Jurkat, Clone E6-1 (cell line): Measurements from ENCODE around the gene DCBLD2.
"Not testable (repeated sequence)": the region's sequence is repeated elsewhere in the genome, so short reads cannot be mapped to it uniquely, and the experiment has no call there.

Experiments
- DNase-seq: peaks from one replicate; pipeline ENCODE4 v3.0.0-alpha.2; 2011; ENCODE audit warnings: low read depth, low spot score
- H3K4me3 ChIP-seq: 2 replicates; pipeline ENCODE4 v1.5.1; 2011; ENCODE audit warnings: mild to moderate bottlenecking, low read length, control low read depth, moderate library complexity

DCBLD2 gene

DNA sequence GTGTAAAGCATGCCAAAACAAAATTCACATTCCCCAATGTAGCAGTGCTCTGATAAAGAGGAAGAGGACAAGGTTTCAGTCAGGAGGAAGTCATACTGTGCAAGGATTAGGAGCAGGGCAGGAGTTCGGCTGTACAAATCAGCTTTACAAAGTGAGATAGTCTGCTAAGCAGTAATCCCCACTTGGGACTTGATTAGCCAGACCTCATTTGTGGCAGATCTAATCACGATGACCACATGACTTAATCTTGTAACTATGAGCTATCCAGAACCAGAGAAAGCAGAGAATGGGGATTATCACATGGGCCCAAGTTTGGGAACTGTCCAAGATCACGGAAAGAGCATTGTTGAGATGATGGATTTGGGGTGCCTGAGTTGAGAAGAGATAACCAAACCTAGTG lies 7.8 kb downstream of the DCBLD2 start:
- H3K4me3 ChIP-seq = no peak overlapping the region
- no peak for DNase-seq

DNA sequence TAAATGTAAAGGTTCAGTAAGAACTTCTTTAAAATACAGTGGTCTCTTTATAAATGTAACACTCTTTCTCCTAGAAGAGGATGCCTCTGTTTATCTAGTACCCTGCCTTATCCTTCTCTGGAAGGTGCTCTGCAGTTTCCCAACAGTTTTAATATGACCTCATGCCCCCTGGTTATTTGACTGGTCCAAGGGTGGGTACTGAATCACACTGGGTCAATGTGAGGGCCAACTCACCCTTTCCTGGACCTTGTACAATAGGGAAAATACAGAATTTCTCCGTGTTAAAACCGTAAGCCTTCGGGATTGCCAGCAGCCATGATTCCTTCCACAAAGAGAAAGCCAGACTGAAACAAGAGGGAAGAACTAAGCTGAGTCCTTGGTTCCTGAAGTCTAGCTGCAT lies 9.2 kb downstream of the DCBLD2 start:
- no peak for DNase-seq

DNA sequence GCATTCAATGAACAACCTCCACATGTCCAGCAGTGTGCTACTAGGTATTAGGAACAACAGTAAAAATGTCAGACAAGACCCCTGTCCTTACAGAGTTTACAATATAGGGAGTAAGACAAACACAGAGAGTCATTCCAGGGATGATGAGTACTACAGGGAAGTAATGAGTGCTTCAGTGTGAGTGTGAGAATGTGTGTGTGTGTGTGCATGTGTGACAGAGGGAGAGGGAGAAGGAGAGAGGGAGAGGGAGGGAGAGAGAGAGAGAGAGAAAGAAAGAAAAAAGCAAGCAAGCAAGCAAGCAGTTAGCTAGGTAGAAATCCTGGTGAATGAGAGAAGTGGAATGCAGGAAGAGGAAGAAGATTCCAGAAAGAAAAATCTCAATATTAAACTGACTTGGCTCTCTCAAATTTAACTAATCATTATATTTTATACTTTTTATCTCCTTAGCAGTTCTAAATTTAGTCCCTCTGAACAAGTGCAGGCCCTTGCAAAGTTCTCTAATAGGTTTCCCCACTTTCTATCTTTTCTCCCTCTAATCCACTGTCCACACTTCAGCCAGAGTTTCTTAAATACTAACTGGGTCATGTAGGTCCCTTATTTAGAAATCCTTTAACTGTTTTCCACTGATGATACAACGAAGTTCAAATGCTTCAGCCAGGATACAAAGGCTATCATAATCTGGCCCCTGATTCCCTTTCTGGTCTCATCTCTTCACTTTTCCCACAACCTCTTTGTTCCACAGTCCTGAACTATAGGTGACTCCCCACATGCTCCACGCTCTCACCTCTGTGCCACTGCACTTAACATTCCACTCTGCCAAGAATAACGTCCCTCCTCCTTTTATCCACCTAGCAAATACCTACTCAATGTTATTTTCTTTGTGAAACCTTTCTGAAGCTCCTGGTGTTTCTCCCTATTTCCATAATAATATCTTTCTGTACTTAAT lies 10.3 kb downstream of the DCBLD2 start:
- no peak for DNase-seq
- no peak overlapping the region for H3K4me3 ChIP-seq

More for the DNA sequence above, 9.2 kb downstream of the DCBLD2 start:
- H3K4me3 ChIP-seq = no peak overlapping the region

DNA sequence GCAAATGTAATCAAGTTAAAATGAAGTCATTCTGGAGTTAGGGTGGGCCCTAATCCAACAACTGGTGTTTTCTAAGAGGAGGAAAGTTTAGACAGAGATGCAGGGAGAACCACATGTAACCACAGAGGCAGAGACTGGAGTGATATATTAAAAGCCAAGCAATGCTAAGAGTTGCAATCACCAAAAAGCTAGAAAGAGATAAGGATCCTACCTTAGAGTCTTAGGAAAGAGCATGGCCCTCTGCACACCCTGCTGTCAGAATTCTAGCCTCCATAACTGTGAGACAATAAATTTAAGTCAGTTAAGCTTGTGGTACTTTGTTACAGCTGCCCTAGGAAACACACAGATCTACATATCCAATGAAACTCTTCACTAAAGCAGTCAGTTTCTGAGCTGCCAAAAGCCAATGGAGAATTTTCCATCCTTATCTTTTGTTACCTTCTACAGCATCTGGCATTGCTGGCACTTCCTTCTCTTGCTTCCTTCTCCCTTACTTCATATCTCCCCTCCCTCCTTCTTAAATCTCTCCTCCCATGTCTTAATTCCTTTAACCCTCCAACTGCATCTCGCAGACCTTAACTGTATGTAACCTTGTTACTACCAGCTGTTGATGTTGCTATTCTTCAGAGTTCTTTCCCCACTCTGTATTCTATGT lies 11.2 kb downstream of the DCBLD2 start:
- DNase-seq = no peak

DNA sequence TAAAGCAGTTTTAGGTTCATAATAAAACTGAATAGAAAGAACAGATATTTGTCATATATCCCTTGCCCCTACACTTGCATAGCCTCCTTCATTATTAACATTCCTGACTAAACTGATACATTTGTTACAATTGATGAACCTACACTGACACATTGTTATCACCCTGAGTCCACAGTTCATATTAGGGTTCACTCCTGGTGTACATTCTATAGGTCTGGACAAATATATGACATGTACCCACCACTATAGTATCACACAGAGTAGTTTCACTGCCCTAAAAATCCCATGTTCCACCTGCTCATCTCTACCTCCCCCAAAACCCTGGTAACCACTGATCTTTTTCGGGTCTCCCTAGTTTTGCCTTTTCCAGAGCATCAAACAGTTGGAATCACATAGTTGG lies 13.8 kb downstream of the DCBLD2 start:
- no peak overlapping the region for H3K4me3 ChIP-seq
- no peak for DNase-seq

More for the DNA sequence above, 11.2 kb downstream of the DCBLD2 start:
- H3K4me3 ChIP-seq = no peak overlapping the region

DNA sequence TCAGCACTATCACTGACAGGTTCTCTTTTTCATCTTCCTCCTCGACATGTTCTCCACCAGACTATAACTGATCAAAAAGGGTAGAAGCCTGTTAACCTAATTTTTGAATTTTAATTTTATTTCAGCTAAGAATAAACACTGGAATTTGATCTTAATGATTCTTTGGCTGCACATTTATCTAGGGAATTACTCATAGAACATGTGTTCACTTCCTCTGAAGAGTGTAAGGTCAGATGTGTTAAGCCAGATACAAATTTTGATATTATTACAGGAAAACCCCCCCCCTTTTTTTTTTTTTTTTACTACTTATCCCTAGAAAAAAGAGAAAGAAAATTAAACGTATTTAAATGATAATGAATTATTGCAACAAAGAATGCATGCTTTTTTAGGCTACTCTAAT lies 15.0 kb downstream of the DCBLD2 start:
- no peak overlapping the region for H3K4me3 ChIP-seq
- no peak for DNase-seq

DNA sequence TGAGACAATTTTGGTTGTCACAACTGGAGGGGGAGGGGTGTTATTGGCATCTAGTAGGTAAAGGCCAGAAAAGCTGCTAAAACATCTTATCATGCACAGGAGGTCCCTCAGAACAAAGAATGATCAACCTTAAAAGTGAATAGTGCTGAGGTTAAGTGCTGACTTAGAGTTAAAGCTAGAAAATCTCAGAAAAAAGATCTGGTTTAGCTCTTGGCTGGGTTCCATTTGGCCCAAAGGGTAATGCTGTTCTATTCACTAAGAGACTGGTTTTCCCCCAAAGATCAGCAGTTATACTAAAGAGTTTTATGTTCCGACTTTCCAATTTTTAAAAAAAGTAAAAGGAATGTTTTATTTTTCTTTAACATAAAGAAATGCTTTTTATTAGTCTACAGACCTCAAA lies 15.6 kb downstream of the DCBLD2 start:
- H3K4me3 ChIP-seq = no peak overlapping the region
- DNase-seq = no peak

DNA sequence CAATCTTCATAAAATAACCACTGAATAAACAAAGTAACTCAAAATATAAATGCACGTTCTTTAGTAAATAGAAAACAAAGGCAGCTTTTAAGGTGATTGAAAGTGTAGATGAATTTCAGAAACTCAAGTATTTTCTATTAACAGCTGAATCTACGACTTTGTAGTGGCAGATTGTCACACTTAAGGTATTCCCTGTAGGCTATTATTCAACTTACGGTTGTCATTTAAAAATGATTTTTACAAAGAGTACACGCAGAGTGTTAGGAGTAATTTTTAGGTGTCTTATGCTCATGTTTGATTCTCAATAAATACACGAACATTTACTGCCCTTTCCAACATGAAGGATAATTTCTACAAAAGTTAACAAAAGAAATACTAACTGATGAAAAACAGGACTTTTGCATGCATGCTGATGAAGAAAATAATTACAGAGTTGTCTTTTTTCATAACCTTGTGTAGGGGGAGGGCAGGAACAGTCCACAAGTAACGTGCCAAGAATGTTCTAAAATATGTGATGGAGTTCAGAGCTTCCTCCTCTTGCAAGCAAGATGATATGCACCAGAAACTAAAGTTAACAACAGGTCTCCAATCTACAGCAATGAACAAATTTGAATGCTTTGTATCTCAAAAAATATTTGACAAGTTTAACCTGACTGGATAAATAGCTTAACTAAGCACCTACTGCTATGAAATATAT lies 16.7 kb downstream of the DCBLD2 start:
- DNase-seq = no peak
- no peak overlapping the region for H3K4me3 ChIP-seq

DNA sequence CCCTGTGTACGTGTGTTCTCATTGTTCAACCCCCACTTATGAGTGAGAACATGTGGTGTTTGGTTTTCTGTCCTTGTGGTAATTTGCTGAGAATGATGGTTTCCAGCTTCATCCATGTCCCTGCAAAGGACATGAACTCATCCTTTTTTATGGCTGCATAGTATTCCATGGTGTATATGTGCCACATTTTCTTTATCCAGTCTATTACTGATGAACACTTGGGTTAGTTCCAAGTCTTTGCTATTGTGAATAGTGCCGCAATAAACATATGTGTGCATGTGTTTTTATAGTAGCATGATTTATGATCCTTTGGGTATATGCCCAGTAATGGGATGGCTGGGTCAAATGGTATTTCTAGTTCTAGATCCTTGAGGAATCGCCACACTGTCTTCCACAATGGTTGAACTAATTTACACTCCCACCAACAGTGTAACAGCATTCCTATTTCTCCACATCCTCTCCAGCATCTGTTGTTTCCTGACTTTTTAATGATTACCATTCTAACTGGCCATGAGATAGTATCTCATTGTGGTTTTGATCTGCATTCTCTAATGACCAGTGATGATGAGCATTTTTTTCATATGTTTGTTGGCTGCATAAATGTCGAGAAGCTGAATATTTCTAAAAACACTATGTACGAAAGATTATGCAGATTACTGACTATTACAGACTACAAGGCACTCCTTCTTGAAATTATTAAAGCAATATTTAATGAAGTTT lies 18.7 kb downstream of the DCBLD2 start:
- not testable (repeated sequence) for DNase-seq, H3K4me3 ChIP-seq

DNA sequence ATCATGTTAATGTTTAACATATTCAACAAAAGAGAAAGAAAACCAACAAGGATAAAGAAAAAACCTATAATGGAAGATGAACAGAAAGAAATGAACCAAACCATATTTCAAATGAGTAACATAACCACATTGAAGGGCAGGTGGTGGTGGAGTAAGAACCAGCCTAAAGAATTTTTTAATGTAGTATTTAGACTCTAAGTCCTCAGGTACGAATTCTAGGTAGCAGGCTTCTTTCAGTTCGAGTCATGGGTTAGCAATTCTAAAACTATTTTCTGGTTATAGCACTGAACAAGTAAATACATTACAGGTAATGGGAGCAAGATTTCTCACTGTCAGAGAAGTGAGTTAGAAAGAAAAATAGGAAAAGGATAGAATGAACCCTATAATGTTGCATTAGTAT lies 24.4 kb downstream of the DCBLD2 start:
- no peak overlapping the region for H3K4me3 ChIP-seq
- no peak for DNase-seq

DNA sequence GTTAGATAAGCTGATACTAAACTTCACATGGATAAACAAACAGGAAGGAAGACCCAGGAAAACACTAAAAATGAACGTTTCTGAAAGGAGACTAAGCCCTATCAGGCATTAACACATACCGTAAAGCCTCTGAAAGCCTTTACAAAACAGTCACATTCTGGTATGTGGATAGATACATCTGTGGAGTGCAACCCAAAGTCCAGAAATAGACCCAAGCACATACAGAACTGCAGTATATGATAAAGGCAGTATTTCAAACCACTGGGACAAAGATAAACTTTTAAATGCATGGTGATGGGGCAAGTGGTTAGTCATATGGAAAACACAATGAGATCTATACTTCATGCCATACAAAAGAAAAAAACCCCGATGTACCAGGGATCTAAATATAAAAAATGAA lies 26.0 kb downstream of the DCBLD2 start:
- DNase-seq = no peak
- no peak overlapping the region for H3K4me3 ChIP-seq

DNA sequence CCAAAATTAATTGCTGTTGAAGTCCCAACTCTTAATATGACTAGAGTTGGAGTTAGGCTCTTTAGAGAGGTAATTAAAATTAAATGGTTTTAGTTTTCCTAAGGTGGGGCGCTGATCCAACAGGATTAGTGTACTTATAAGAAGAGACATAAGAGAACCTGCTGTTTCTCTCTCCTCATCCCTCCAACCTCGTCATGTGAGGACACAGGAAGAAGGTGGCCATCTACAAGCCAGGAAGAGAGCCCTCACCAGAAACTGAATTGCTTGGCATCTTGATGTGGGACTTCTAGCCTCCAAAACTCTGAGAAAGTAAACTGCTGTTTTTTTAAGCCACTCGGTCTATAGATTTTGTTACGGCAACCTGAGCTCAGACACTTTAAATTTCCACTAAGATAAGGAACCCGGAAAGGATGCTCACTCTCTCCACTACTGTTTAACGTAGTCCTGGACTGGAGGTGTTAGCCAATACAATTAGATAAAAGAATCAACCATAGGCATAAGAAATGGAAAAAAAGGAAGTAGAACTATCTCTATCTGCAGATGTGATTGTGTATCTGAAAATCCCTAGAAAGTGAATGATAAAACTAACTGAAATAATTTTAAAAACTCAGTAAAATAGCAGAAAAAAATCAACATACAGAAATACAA lies 26.8 kb downstream of the DCBLD2 start:
- no peak overlapping the region for H3K4me3 ChIP-seq
- DNase-seq = no peak

DNA sequence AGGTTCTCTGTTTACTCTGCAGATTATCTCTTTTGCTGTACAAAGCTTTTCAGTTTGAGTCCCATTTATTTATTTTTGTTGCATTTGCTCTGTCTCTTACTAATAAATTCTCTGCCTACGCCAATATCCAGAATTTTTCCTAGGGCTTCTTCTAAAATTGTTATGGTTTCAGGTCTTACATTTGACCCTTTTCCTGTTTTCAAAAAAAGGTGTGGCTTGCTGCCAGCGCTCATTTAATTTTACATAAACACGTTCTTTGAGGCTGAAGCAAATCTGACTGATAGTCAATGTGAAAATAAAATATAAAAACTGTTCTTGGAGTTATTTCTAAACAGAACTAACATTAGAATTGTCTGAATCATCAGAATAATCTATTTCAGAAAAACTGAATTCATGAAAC lies 32.1 kb downstream of the DCBLD2 start:
- DNase-seq = no peak
- no peak overlapping the region for H3K4me3 ChIP-seq

DNA sequence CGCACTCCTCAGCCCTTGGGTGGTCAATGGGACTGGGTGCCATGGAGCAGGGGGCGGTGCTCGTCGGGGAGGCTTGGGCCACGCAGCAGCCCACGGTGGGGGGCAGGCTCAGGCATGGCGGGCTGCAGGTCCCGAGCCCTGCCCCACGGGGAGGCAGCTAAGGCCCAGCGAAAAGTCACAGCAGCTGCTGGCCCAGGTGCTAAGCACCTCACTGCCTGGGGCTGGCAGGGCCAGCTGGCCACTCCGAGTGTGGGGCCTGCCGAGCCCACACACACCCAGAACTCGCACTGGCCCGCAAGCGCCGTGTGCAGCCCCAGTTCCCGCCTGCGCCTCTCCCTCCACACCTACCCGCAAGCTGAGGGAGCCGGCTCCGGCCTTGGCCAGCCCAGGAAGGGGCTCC lies 43.5 kb downstream of the DCBLD2 start:
- H3K4me3 ChIP-seq, DNase-seq: not testable (repeated sequence)

DNA sequence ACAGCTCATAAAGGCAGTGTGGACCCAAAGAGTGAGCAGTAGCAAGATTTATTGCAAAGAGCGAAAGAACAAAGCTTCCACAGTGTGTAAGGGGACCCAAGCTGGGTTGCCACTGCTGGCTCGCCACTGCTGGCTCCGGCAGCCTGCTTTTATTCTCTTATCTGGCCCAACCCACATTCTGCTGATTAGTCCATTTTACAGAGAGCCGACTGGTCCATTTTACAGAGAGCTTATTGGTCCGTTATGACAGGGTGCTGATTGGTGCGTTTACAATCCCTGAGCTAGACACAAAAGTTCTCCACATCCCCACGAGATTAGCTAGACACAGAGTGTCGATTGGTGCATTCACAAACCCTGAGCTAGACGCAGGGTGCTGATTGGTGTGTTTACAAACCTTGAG lies 44.2 kb downstream of the DCBLD2 start:
- not testable (repeated sequence) for H3K4me3 ChIP-seq, DNase-seq

DNA sequence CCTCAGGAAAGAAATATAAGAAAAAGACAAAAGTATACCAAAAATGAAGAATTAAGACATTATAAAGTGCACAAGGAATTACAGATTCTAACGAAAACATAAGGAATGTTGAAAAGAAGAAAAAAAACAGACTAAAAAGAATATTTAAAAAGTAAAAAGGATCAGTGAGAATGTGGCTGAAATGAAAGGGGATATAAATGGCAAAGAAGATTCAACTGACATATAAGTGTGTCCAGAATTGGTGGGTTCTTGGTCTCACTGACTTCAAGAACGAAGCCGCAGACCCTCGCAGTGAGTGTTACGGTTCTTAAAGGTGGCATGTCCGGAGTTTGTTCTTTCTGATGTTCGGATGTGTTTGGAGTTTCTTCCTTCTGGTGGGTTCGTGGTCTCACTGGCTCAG lies 44.8 kb downstream of the DCBLD2 start:
- DNase-seq = no peak
- H3K4me3 ChIP-seq = no peak overlapping the region

DNA sequence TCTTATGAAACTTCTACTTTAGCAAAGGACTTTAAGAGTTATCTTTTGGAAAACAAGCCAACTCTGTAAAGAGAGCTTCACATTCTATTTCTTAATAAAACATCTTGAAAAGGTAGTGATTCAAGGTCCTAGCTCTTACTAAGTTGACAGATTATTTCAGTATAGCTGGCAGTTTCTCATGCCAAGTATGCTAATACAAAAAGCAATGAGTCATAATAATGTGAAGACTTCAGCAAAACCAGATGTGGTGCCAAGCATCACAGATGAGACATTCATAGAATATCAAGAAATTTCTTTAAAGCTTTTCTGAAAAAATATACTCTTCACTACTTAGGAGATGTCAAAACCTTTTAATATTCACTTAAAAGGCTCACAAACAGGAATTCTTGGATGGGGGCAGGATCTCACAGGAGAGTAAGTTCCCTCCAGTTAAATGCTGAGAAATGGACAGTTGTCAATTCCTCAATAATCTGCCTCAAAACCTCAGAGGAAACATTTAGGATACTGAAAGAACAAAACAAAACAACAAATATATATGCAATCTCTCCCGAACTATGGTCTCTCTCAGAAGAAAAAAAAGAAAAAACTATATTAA lies 45.6 kb downstream of the DCBLD2 start:
- H3K4me3 ChIP-seq = no peak overlapping the region
- no peak for DNase-seq

DNA sequence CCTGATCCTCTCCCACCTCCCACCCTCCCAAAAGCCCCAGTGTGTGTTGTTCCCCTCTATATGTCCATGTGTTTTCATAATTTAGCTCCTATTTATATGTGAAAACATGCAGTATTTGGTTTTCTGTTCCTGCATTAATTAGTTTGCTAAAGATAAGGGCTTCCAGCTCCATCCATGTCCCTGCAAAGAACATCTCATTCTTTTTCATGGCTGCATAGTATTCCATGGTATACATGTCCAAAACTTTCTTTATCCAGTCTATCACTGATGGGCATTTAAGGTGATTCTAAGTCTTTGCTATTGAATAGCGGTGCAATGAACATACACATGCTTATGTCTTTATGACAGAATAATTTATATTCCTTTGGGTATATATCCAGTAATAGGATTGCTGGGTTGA lies 53.4 kb downstream of the DCBLD2 start:
- H3K4me3 ChIP-seq = no peak overlapping the region
- DNase-seq = no peak

DNA sequence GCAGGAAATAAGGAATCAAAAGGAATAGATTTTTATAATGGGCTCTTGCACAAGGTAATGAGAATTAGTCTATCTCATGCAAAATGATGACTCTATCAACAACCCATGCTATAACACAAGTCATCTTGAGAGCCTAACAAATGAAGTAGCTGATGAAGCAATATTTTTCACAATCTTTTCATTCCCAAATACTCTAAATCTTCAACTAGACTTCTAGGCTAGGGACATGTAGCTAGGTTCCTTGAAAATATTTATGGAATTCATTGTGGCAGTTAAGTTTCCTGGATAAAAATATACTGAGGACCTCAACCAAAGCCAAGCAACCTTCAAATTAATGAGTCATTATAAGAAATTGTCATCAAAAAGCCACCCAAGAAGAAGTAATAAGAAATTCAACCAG lies 55.4 kb downstream of the DCBLD2 start:
- no peak for DNase-seq
- no peak overlapping the region for H3K4me3 ChIP-seq
